ENCODE results near the gene ST3GAL2.

The ST3GAL2 gene

DNA sequence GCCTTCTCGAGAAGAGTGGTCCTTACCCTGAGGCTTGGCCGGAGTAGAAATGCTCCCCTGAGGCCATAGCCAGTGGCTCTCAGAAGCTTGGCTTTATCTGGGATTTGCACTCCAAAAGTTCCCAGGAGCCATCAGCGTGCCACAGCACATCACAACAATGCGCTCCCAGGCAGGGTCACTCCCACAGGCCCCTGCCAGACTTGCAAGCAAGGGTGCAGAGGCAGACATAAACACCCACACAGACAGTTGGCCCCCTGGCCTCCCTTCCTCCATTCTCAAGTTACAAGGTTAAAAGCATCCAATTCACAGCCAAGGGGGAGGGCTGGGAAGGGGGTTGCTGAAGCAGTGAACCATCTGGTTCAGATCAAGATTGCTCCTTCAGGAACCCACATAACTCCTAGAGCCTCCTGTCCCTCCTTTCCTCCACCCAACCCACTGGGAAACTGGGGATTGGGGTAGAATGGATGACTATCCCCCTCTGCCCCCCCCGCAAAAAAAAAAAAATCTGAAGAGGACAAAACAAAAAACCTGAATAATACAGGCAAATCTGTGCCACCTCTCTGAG is 1.8 kb downstream of the ST3GAL2 start:
- no peak for DNase-seq

DNA sequence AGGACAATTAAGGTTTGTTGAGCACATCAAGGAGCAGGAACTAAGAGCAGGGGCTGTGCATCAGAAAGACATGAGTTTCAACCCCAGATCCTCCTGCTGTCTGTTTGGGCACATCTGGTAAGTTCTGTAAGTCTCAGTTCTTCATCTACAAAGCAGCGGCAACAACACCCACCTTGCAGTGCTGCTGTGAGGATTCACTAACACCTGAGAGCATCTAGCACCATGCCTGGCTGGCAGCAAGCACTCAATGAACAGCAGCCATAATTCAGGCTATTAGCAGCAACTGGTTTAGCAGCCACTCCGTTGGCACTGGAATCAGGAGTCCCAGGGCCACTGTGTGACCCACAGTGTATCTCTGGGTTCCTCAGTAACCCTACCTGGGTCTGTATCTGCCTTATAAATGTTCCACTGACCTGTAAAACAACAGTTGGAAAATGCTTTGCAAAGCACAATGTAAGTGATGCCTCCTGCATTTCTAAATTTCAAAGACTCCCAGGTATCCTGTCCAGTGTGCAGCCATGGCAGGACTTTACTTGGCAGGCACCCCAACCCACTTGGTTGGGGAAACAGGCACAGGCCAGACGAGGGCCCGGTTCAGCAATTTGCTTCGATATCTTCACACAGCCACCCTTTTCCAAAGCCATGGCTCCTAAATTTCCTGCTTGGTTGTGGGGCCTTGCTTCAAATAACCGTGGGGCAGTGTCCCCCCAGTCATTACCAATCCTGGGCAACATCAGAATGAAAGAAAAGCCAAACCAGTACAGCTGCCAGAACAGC is 4.2 kb downstream of the ST3GAL2 start:
- no peak for DNase-seq

DNA sequence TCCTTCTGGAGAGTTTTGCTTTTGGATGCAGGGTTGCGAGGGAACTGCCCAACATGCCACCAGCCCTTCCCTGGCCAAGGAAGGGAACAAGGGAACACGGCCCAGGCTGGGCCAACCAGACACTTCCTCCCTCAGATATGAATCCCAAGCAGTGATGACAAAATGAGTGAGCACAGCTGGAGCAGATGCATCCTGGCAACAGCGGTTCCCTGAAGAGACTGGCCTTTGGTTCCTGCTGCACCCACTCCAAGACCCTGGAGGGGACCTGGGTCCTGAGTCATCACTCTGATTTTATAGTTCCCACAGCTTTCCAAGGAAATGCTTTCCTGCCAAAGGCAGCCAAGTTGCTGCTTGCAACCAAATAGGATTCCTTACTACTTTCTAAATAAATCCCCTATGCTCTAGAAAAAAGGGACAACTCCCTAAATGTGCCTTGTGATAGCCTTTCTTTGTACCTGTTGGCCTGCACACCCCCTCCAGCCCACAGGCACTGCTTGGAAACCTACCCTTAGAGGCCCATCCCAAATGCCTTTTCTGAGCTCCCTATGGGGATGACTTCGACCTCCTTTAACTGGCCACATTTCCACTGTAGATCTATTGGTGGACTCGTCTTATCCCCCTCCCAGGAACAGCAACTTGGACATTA is 5.3 kb downstream of the ST3GAL2 start:
- DNase-seq: no peak

DNA sequence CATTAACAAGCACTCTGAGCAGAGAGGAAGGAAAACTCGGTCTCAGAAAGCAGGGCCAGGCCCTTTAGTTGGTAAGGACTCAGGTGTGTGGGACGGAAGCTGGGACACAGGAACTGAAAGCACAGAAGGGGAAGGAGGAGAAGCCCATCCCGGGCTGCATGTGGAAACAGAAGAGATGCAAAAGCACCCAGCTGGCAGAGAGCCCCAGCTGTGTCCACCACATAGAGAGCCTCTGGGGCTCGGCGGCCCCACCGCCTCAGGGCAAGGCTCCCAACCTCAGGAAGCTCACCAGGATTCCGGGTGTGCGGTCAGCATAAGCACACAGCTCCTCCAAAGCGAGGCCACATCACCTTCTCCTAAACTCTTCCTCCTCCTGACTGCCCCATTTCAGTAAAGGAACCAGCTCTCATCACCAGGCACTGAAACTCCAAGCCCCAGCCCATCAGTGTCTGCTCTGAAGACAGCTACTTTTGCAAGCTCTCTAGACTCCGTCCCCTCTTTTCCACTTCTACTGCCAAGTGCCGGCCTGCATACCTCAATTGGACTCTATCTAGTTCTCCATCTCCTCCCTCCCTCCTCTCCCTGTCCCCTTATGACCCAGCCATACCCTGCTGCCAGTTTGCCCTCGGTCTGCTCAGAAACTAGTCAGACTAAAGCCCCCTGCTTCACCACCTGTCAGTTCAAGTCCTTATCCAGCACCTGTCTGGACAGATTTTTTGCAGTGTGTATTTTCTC is 6.0 kb downstream of the ST3GAL2 start:
- DNase-seq: no peak

DNA sequence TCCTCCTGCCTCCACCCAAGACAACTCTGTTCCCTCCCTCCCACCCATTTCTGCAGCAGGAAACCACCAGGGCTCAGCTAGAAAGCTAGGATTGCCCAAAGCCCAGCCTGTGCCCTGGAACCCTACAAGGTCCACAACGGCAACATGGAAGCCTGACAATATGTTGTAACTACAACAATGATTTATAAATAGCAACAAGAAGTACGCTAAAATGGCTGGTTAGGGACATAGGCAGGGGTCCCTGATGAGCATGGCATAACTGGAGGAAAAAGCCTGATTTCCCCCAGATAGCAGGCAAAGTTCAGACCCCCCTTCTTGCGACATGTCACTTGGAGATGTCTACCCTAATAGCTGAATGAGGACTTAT is 6.6 kb downstream of the ST3GAL2 start:
- DNase-seq: no peak

DNA sequence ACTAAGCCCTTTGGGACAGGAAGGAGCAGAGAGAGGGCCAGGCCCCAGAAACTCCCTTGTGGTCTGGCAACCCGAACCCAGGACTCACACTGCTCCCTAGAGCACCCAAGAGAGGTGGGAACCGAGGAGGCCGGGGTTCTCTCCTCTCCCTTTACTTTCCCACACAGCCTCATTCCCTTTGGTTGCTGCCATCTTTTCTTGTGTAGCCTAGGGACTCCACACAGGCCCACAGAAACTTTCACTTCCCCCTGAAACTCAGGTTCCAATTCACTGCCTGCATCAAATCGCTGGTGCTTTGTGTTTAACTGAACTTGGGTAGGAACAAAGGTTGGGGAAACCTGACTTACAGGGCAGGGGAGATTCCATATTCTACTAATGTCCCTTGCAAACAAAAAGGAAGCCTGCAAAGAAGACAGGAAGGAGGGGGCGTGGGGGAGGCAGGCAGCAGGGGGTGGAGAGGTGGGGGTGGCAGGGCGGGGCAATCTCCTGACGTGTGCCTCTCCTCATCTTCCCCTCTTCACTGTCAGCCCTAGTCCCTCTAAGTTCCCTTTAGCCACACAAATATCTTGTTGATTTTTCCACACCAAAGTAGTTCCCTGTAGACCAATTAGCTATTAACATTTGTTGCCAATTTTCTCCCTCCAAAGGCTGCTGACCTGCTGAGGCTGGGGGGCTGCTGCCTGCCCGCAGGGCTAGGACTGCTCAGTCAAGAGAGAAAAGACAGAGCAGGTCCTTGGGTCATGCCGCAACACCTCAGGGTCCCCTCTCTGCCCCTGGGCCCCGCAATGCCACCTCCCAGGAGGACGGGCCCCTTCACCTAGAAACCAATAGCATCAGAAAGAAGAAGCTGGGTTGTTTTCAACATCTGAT is 8.0 kb downstream of the ST3GAL2 start:
- no peak for DNase-seq

DNA sequence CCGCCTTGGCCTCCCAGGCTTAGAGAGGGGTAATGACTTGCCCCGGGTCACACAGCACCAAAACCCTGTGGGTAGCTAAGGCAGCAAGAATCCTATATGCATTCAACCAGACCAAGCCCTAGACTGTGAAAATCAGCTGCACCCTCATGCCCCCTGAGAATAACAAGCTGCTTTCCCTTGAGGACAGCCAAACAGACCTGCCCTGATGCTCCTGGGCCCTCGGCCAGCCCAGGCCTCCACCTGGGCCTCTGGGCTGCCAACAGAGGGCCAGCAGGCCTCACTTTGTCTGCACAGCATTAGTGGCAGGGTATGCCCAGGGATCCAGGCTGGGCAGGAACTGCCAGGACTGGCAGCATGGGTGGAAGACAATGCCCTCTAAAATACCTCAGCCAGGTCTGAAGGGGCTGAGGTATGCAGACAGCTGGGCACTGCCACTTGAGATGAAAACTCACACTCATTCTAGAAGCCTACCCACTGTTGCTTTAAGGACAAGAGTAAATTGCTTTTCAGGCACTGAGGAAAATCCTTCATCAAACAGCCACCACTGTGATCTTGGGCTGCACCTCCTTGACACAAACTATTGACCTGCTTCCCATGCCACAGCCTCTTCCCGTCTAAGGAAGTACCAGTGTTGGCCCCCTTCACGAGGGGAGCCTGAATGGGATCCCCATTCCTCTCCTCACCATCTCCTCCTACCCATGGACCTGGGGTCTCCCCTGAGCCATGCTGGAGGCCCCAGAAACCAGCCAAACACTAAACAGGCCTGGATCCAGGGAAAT is 8.8 kb downstream of the ST3GAL2 start:
- no peak for DNase-seq

DNA sequence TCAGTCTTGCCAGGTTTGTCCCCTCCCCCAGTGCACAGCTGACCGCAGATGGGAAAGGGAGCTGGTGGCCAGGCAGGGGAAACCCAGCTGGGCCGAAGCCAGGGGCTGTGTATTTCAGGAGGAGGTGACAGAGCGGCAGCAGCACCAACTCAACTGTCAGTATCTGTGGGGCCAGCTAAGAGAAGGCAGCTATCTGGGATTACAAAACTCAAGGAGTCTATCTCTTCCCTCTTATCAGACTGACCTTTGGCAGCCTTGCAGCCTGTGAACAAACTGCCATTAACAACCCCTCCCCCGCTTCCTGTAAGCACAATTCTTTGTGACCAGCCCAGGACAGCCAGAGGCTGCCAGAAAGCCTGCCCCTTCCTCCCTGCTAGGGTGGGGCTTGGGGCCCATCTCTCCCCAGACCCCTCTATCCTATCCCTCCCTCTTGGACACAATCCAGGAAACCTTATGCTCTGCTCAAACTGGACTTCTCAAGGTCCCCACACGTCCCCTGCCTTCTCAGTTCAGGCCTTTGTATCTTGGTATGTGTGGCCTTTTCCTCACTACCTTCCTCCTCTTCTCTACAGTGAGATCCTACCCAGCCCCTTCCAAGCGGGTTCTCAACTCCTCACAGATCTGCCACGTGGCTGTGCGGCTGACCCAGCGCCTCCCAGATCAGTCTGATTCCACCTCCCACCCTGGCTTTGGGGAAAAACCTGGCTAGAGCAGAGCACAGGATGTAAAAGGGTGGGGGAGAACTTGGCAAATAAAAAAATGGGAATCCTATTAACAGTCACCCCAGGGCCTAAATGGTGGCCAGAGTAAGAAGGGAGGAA is 10.5 kb downstream of the ST3GAL2 start:
- DNase-seq: no peak

DNA sequence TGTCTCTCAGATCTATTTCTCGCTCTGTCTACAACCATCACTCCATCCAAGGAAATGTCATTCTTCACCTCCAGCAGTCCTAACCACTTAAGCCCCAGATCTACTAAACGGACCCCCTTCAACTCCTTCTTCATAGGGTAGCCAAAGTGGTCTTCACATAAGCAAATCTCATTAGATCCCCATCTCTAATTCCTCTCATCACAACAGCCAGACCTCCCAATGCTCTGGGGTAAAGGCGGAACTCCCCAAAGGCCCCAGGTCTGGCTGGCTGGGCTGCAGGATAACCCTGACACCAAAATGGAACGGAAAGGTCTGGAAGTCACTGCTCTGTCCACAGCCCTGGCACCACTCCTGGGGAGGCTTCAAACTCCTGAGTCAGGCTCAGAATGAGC is 11.1 kb downstream of the ST3GAL2 start:
- DNase-seq: no peak

DNA sequence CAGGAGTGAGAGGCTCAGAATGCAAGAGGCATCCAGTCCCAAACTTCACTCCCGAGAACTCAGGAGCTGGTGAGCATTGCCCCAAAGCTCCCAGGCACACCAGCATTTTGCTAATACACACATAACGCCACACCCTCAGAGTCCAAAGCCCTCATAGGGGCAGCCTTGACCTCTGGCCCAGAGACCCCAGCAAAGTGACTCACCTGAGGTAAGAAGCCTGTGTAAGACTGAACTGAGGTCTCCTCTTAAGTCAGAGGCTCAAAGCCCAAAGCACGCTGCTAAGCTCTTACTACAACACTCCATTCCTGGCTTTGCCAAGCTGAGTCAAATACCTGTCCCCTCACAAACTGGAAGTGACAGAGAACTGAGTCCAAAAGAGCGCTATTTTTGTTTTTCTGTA is 16.4 kb downstream of the ST3GAL2 start:
- no peak for DNase-seq

DNA sequence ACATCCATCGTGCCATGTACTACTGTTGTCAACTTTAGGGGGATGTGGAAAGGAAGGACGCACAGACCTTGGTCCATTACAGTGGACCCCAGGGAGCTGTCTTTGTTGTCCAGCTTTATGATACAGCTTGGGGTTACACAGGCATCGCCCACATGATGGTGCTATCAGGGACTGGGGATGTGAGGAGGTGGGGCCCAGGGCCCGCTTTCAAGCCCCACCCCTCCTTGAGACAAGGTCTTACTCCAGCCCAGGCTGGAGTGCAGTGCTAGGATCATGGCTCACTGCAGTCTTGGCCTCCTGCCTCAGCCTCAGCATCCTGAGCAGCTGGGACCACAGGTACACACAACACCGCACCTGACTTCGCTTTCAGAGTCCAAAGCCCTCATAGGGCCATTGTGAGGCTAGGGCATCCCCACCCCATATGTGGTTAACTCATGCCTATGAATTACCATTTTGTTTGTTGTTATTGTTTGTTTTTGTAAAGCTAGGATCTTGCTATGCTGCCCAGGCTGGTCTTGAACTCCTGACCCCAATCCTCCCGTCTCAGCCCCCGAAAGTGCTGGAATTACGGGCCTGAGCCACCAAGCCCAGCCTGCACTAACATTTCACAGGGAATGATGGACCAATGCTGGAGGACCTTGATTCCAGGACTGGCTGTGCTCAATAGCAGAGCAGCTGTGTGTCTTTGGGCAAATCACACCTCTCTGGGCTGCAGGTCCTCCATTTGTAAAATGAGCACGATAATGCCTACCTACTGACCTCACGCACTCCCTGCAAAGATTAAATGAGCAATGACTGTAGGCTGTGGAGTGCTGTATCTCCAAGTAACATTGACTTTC is 17.2 kb downstream of the ST3GAL2 start:
- no peak for DNase-seq

DNA sequence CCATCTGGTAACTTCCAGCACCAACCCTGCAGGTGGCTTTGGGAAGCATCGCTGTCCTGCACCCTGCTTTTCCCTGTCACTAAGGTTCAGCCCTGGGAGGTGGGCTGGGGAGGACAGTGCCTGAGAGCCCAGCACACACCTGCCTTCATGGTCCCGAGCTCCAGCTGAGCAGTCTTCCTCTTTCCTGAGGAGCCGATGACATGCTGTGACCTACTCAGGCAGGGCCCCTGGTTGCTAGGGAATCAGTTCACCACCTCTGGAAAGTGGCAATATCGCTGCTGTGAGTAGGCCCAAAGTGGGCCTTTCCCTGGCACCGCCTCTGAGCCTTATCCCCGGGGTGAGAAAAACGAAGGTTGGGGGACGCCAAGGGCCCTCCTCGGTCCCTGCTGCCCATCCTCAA is 17.9 kb downstream of the ST3GAL2 start:
- no peak for DNase-seq

DNA sequence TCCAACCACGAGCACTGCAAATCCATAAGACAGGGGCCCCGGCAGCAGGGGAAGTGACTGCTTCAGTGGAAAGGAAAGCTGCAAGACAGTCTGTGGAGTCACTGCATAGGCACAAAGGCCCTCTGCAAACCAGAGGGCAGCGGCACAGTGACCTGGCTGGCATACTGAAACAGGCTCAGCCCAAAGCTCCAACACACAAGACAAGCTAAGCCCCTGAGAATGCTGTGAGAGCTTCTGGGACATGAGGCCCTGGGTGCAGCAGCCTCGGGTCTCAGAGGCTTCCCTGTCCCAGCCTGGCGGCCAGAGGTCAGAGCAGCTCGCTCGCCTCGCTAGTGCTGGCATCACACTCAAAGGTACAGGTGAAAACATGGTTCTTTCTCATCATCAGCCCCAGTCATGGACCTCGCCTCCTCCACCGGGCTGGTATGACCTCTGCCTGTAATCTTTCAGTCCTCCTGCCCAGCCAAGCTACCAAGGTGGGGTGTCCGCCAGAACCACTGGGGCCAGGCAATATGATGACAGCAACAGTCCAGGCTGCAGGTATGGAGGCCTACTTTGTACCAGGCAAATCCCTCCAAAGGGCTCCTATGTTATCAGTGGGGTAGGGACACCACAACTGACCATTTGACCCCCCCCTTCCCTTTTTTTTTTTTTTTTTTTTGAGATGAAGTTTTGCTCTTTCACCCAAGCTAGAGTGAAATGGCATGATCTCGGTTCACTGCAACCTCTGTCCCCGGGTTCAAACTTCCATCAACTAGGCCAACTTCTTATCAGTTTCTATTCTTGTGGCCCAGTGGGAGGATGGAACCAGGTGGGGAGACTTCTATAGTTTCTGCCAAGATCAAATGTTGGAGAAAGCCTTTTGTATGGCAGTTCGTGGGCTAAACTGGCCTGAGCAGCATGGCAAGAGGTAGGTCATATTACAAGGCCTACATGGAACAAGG is 19.2 kb downstream of the ST3GAL2 start:
- no peak for DNase-seq

DNA sequence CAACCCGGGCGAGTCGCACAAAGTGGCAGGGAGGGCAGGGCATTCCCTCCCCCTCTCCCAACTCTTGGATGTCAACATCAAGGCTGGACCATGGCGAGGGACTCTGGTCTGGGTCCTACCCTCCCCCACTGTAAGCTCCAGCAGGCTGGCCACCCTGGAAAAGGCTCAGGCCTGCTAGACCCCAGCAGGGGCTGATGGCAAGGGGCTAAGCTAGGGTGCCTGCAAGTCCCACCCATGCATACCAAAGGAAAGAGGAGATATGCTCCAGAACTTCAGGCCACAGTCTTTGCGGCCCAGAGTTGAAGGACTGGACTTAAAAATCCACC is 19.9 kb downstream of the ST3GAL2 start:
- no peak for DNase-seq

DNA sequence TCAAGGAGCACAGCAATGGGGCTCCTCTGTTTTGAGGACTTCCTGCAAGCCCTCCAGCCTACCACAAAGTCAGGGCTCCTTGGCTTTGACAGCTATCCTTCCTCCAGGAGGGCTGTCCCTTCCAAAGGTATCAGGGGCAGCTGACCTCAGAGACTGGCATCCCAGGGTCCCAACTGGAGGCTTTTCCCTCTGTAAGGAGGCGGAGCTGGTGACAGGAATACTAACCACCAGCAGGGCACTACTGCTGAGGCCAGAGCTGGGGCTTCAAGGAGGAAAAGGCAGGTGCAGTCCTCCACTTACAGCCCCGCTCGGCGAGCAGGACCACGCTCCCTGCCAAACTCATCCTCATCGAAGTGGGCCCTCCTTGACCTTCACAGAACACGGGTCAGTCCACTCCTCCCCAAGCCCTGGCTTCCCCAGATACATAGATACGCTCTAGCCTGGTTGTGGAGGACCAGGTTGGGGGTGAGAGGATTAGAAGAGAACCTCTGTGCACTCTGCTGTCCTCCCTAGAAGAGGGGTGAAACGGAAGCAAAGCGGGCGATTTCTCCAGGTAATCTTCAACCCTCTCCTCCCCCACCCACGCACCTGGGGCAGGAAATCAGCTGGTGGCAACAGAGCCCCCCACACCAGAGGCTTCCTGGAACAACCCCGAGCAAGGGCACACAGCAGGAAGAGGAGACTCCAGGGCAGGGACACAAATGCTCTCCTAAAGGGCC is 20.5 kb downstream of the ST3GAL2 start:
- DNase-seq: no peak

DNA sequence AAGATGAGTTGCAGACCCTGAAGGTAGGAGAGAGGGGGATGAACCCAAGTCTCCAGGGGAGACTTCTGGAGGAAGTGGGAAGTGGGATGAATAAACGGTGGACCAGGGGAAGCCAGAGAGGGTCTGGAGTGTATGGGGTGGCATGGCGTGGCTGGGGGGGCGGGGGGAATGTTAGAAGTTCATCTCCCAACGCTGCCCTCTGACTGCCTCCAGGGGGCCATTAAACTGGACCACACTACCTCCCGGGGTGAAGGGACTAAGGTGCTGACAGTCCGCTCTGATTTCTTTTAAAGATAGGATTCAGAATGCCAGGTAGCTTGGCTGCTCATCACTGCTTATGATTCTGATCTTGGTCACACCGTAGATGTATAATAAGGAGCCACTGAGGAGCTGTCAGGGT is 21.2 kb downstream of the ST3GAL2 start:
- DNase-seq: no peak

DNA sequence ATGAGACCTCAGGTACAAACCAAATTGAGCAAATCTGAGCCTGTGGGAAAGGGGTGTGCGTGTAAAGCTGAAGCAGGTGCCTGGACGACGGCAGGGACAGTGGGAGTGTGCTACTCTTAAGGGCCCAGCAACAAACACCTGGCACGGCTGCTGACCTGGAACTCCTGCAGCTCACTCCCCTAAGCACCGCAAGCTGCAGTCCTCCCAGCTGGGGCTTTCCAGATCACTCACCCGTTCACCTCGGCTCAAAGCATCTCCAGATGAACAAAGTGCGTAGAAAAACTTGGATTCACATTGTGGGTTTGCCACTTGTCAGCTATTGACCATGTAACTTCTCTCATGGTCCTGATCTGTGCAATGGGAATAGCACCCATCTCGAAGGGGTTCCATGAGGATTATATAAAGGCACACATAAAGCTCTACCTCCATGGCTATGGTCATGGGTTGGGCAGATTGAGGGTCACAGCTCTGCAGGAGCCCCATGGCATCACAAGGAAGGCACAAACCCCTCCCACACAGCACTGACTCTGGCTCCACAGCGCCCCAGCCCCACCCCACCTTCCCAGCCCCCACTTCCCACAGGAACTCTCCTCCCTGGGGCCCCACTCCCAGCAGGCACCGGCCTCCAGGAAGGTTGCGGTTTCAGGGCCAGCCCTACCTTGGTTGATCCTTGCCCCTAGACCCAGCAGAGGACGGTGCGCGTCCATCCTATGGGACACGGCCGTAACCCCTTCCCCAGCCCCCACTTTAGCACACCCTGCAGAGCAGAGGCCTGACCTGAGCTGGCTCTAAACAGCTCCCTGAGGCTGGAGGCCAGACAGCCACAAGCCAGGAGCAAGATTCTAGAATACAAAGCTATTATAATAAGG is 21.9 kb downstream of the ST3GAL2 start:
- no peak for DNase-seq

Measured in NCI-H1048 (cell line).